GM18870 (cell line): ENCODE data around the gene VSTM2L.

Experiments used
- ATAC-seq: cut with Tn5 transposase; IDR thresholded peaks from one replicate; pipeline ENCODE4 v1.9.1; 2021; ENCODE audit warnings: moderate library complexity; ENCODE audit not compliant: unreplicated experiment

The VSTM2L gene

GRCh38 chr20:37936041-37936440, 33.1 kb downstream of the VSTM2L start:
- ATAC-seq, result no peak

- no peak for ATAC-seq
Observed at GRCh38 chr20:37936451-37936850, 33.5 kb downstream of the VSTM2L start.

- ATAC-seq, result no peak
Observed at GRCh38 chr20:37937686-37938085, 34.8 kb downstream of the VSTM2L start.

GRCh38 chr20:37938181-37938750, 35.3 kb downstream of the VSTM2L start:
- ATAC-seq, result no peak

GRCh38 chr20:37938954-37939353, 36.0 kb downstream of the VSTM2L start:
- ATAC-seq, result no peak

- no peak for ATAC-seq
Observed at GRCh38 chr20:37939701-37940560, 37.0 kb downstream of the VSTM2L start.

GRCh38 chr20:37940858-37941257, 37.9 kb downstream of the VSTM2L start:
- ATAC-seq, result no peak

- ATAC-seq, result no peak
Observed at GRCh38 chr20:37941332-37941731, 38.4 kb downstream of the VSTM2L start.

- no peak for ATAC-seq
Observed at GRCh38 chr20:37941992-37942391, 39.1 kb downstream of the VSTM2L start.

- no peak for ATAC-seq
Observed at GRCh38 chr20:37943033-37943432, 40.1 kb downstream of the VSTM2L start.

- no peak for ATAC-seq
Observed at GRCh38 chr20:37943501-37944455, 40.9 kb downstream of the VSTM2L start.

- ATAC-seq, result no peak
Observed at GRCh38 chr20:37944456-37944981, 41.6 kb downstream of the VSTM2L start.

- no peak for ATAC-seq
Observed at GRCh38 chr20:37945091-37945547, 42.2 kb downstream of the VSTM2L start.

- no peak for ATAC-seq
Observed at GRCh38 chr20:37946946-37947345, 44.0 kb downstream of the VSTM2L start.

GRCh38 chr20:37947943-37948342, 45.0 kb downstream of the VSTM2L start:
- ATAC-seq, result no peak

- ATAC-seq, result no peak
Observed at GRCh38 chr20:37948956-37949355, 46.0 kb downstream of the VSTM2L start.

GRCh38 chr20:37954190-37954589, 51.3 kb downstream of the VSTM2L start:
- no peak for ATAC-seq

GRCh38 chr20:37954626-37955025, 51.7 kb downstream of the VSTM2L start:
- no peak for ATAC-seq

- ATAC-seq, result no peak
Observed at GRCh38 chr20:37955511-37955910, 52.6 kb downstream of the VSTM2L start.

- ATAC-seq, result no peak
Observed at GRCh38 chr20:37956107-37956585, 53.2 kb downstream of the VSTM2L start.
